ENCODE measurements around the gene SCUBE1. TPM values are rescaled to one million over a fixed set of nuclear protein-coding genes. Genes with fewer than 3 reads are reported as not detected.

The SCUBE1 gene
- total and polyA plus RNA-seq, 2 experiments from 2014 or later: 0.81 to 3.2 TPM

- Histone ChIP-seq H3F3A (replicated peaks; ENCODE audit: low read depth) (0 out of 2 replicates have a peak, but pooled peaks cover 2% of the 10 kb centered on the region), H3K27ac (ENCODE audit: low read depth) (no peak overlapping the region), H3K4me3 (no peak overlapping the region), H4K20me1 (replicated peaks; ENCODE audit: insufficient read depth) (no peaks in the 10 kb centered on the region), H3K36me3 (ENCODE audit: insufficient read depth) (no peaks in the 10 kb centered on the region), H3K4me2 (no peak overlapping the region), H3K27me3 (ENCODE audit: insufficient read depth) (no peaks in the 10 kb centered on the region), H3K79me2 (replicated peaks; ENCODE audit: insufficient read depth) (no peaks in the 10 kb centered on the region), H2AFZ (no peak overlapping the region), H3K9me2 (ENCODE audit: insufficient read depth) (no peaks in the 10 kb centered on the region), H3K4me1 (ENCODE audit: insufficient read depth) (no peaks in the 10 kb centered on the region)
- H3K9me3 Mint-ChIP-seq: no peaks in the 10 kb centered on the region; the same call in 2 of the 3 replicates
- DNase-seq (ENCODE audit: low spot score) (no peak), ATAC-seq (no peak)
- no peak overlapping the region for H3K4me3 Mint-ChIP-seq
- no peak for TF ChIP-seq NANOG (IDR thresholded peaks at IDR 0.05; ENCODE audit: borderline replicate concordance)
- TF ChIP-seq ZNF462 (CRISPR knock-in tag; IDR thresholded peaks at IDR 0.05): no peak
- TF ChIP-seq STAT1 (IDR thresholded peaks at IDR 0.05; ENCODE audit: unreplicated experiment): no peak
- no peak for TF ChIP-seq EZH2phosphoT487 (IDR thresholded peaks at IDR 0.05; ENCODE audit: unreplicated experiment)
- TF ChIP-seq ZNF114 (CRISPR knock-in tag; IDR thresholded peaks at IDR 0.05): no peak
- TF ChIP-seq ETS1 (IDR thresholded peaks at IDR 0.05): no peak
- no peak for TF ChIP-seq JUNB (IDR thresholded peaks at IDR 0.05; ENCODE audit: unreplicated experiment)
- no peak for TF ChIP-seq CREB1 (CRISPR knock-in tag; IDR thresholded peaks at IDR 0.05; ENCODE audit: low read depth)
- TF ChIP-seq REST (IDR thresholded peaks at IDR 0.05; ENCODE audit: unreplicated experiment): no peak
- TF ChIP-seq POLR2AphosphoS5 (IDR thresholded peaks at IDR 0.05; ENCODE audit: low read depth): no peak
- TF ChIP-seq EZH2 (IDR thresholded peaks at IDR 0.05; ENCODE audit: low read depth, unreplicated experiment): no peak
- TF ChIP-seq ZNF331 (CRISPR knock-in tag; IDR thresholded peaks at IDR 0.05; ENCODE audit: low read depth): no peak
- TF ChIP-seq CTCF (conservative IDR thresholded peaks at IDR 0.05; ENCODE audit: low read depth in 2 of 2): no peak
- H3K27me3 Mint-ChIP-seq (ENCODE audit: insufficient read depth, low read depth, poor library complexity): peaks cover 16% of the 10 kb centered on the region
- H3K4me1 Mint-ChIP-seq: peaks cover 2% of the 10 kb centered on the region; the same call in 1 of the 3 replicates
- no peaks in the 10 kb centered on the region; the same call in 2 of the 3 replicates for H3K36me3 Mint-ChIP-seq (ENCODE audit: low read depth)
- no peak overlapping the region for H3K27ac Mint-ChIP-seq
Measured at GRCh38 chr22:43299736-43300135, 43.4 kb downstream of the SCUBE1 start.
